ENCODE measurements around the gene FHAD1. TPM values are rescaled to one million over a fixed set of nuclear protein-coding genes. Genes with fewer than 3 reads are reported as not detected.
A peak's percentile ranks its signal among the peaks of the same experiment; 100 is the strongest.
"Not testable (repeated sequence)": the region's sequence is repeated elsewhere in the genome, so short reads cannot be mapped to it uniquely, and the experiment has no call there.

Gene FHAD1
- total RNA-seq, 8 experiments from 2014 or later = 0.38 to 3.1 (median 1.6) TPM

- Histone ChIP-seq H3K27ac (no peak overlapping the region), H3K4me1 (replicated peaks in 1 of 2) (peaks cover 0 to 6% of the 10 kb centered on the region in 2 donors), H3K4me3 (no peak overlapping the region)
- 24 to 100% (median 80%) methylated on average over 1 to 7 of the region's 10 CpGs; no CpG with 5 or more reads in 2 of the 10 experiments for WGBS, 10 experiments
- in situ Hi-C loops (cut with MboI; ENCODE audit: low pct_unique_long_range_greater_than_20kb in 2 of 9, low sequenced_read_pairs in 9 of 9, unreplicated experiment in 9 of 9) = no loop called here
- peak in 5 of 8 experiments; percentile 5 to 59 (median 44) for ATAC-seq (replicated peaks in 6 of 8)
Measured at GRCh38 chr1:15288173-15288926, 41.3 kb downstream of the FHAD1 start.

GRCh38 chr1:15289251-15289651, 42.2 kb downstream of the FHAD1 start:
- Histone ChIP-seq H3K4me3 (no peak overlapping the region), H3K27ac (no peak overlapping the region), H3K4me1 (replicated peaks in 1 of 2) (peaks cover 0 to 6% of the 10 kb centered on the region in 2 donors)
- no peak for ATAC-seq (replicated peaks in 6 of 8)
- WGBS, 10 experiments = 50 to 94% (median 85%) methylated on average over 1 to 12 of the region's 14 CpGs; no CpG with 5 or more reads in 3 of the 10 experiments
- in situ Hi-C loops (cut with MboI; ENCODE audit: low pct_unique_long_range_greater_than_20kb in 2 of 9, low sequenced_read_pairs in 9 of 9, unreplicated experiment in 9 of 9) = no loop called here

GRCh38 chr1:15290382-15290781, 43.4 kb downstream of the FHAD1 start:
- ATAC-seq (replicated peaks in 6 of 8) = peak in 4 of 8 experiments; percentile 18 to 95 (median 51)
- H3K4me3 ChIP-seq = no peak overlapping the region
- in situ Hi-C loops (cut with MboI; ENCODE audit: low pct_unique_long_range_greater_than_20kb in 2 of 9, low sequenced_read_pairs in 9 of 9, unreplicated experiment in 9 of 9) = no loop called here
- WGBS, 10 experiments = 40 to 100% (median 88%) methylated on average over 2 to 9 of the region's 9 CpGs; no CpG with 5 or more reads in 1 of the 10 experiments
- H3K4me1 ChIP-seq (replicated peaks in 1 of 2) = no peaks in the 10 kb centered on the region
- no peak overlapping the region for H3K27ac ChIP-seq

GRCh38 chr1:15295696-15296095, 48.7 kb downstream of the FHAD1 start:
- no peaks in the 10 kb centered on the region for H3K4me1 ChIP-seq (replicated peaks in 1 of 2)
- in situ Hi-C loops (cut with MboI; ENCODE audit: low pct_unique_long_range_greater_than_20kb in 2 of 9, low sequenced_read_pairs in 9 of 9, unreplicated experiment in 9 of 9) = no loop called here
- H3K27ac ChIP-seq = no peak overlapping the region
- H3K4me3 ChIP-seq = no peak overlapping the region
- ATAC-seq (replicated peaks in 6 of 8) = peak in 1 of 8 experiments; percentile 74
- WGBS, 10 experiments = 40 to 94% (median 81%) methylated on average over 2 to 5 of the region's 5 CpGs; no CpG with 5 or more reads in 3 of the 10 experiments

- H3K4me3 ChIP-seq = no peak overlapping the region
- H3K27ac ChIP-seq = no peak overlapping the region
- in situ Hi-C loops (cut with MboI; ENCODE audit: low pct_unique_long_range_greater_than_20kb in 2 of 9, low sequenced_read_pairs in 9 of 9, unreplicated experiment in 9 of 9) = no loop called here
- H3K4me1 ChIP-seq (replicated peaks in 1 of 2) = no peaks in the 10 kb centered on the region
- ATAC-seq (replicated peaks in 6 of 8) = no peak
- 0 to 100% (median 76%) methylated on average over 1 to 9 of the region's 9 CpGs; no CpG with 5 or more reads in 2 of the 10 experiments for WGBS, 10 experiments
Measured at GRCh38 chr1:15296585-15297321, 49.7 kb downstream of the FHAD1 start.

- 50 to 100% (median 95%) methylated on average over 1 to 4 of the region's 4 CpGs for WGBS, 10 experiments
- H3K4me3 ChIP-seq; in situ Hi-C loops (cut with MboI; ENCODE audit: low pct_unique_long_range_greater_than_20kb in 2 of 9, low sequenced_read_pairs in 9 of 9, unreplicated experiment in 9 of 9); H3K4me1 ChIP-seq (replicated peaks in 1 of 2); H3K27ac ChIP-seq; ATAC-seq (replicated peaks in 6 of 8): not testable (repeated sequence)
Measured at GRCh38 chr1:15297975-15298374, 51.0 kb downstream of the FHAD1 start.

GRCh38 chr1:15299179-15299578, 52.2 kb downstream of the FHAD1 start:
- ATAC-seq (replicated peaks in 6 of 8) = no peak
- H3K27ac ChIP-seq = no peak overlapping the region
- 0 to 100% (median 100%) methylated on average over 1 of the region's 1 CpG; no CpG with 5 or more reads in 3 of the 10 experiments for WGBS, 10 experiments
- peaks cover 0 to 8% of the 10 kb centered on the region in 2 donors for H3K4me1 ChIP-seq (replicated peaks in 1 of 2)
- in situ Hi-C loops (cut with MboI; ENCODE audit: low pct_unique_long_range_greater_than_20kb in 2 of 9, low sequenced_read_pairs in 9 of 9, unreplicated experiment in 9 of 9) = no loop called here
- H3K4me3 ChIP-seq = no peak overlapping the region

GRCh38 chr1:15299806-15300205, 52.8 kb downstream of the FHAD1 start:
- Histone ChIP-seq H3K27ac (no peak overlapping the region), H3K4me1 (replicated peaks in 1 of 2) (peaks cover 0 to 13% of the 10 kb centered on the region in 2 donors), H3K4me3 (no peak overlapping the region)
- ATAC-seq (replicated peaks in 6 of 8) = no peak
- 50 to 94% (median 72%) methylated on average over 2 of the region's 4 CpGs; no CpG with 5 or more reads in 5 of the 10 experiments for WGBS, 10 experiments
- in situ Hi-C loops (cut with MboI; ENCODE audit: low pct_unique_long_range_greater_than_20kb in 2 of 9, low sequenced_read_pairs in 9 of 9, unreplicated experiment in 9 of 9) = loop anchor here in 1 of 9 experiments (10.0 kb wide), 1 partner anchor 175 kb away; no protein-coding TSS in a partner anchor

- peak in 5 of 8 experiments; percentile 64 to 91 (median 84) for ATAC-seq (replicated peaks in 6 of 8)
- 17 to 100% (median 53%) methylated on average over 1 to 6 of the region's 6 CpGs for WGBS, 10 experiments
- in situ Hi-C loops (cut with MboI; ENCODE audit: low pct_unique_long_range_greater_than_20kb in 2 of 9, low sequenced_read_pairs in 9 of 9, unreplicated experiment in 9 of 9) = loop anchor here in 1 of 9 experiments (10.0 kb wide), 1 partner anchor 179 kb away; no protein-coding TSS in a partner anchor
Measured at GRCh38 chr1:15303935-15304334, 56.9 kb downstream of the FHAD1 start.

GRCh38 chr1:15304708-15305467, 57.9 kb downstream of the FHAD1 start:
- Histone ChIP-seq H3K27ac (no peak overlapping the region), H3K4me1 (replicated peaks in 1 of 2) (peaks cover 0 to 13% of the 10 kb centered on the region in 2 donors), H3K4me3 (no peak overlapping the region)
- in situ Hi-C loops (cut with MboI; ENCODE audit: low pct_unique_long_range_greater_than_20kb in 2 of 9, low sequenced_read_pairs in 9 of 9, unreplicated experiment in 9 of 9) = loop anchor here in 1 of 9 experiments (10.0 kb wide), 1 partner anchor 180 kb away; no protein-coding TSS in a partner anchor
- peak; percentile 58 to 91 (median 72) for ATAC-seq (replicated peaks in 6 of 8)
- 0 to 50% (median 33%) methylated on average over 2 to 13 of the region's 15 CpGs for WGBS, 10 experiments

More at GRCh38 chr1:15303935-15304334, 56.9 kb downstream of the FHAD1 start:
- no peak overlapping the region for H3K27ac ChIP-seq
- H3K4me3 ChIP-seq = no peak overlapping the region
- peaks cover 0 to 13% of the 10 kb centered on the region in 2 donors for H3K4me1 ChIP-seq (replicated peaks in 1 of 2)

GRCh38 chr1:15305468-15305770, 58.4 kb downstream of the FHAD1 start:
- Histone ChIP-seq H3K27ac (no peak overlapping the region), H3K4me3 (no peak overlapping the region), H3K4me1 (replicated peaks in 1 of 2) (peaks cover 0 to 13% of the 10 kb centered on the region in 2 donors)
- in situ Hi-C loops (cut with MboI; ENCODE audit: low pct_unique_long_range_greater_than_20kb in 2 of 9, low sequenced_read_pairs in 9 of 9, unreplicated experiment in 9 of 9) = loop anchor here in 1 of 9 experiments (10.0 kb wide), 1 partner anchor 181 kb away; no protein-coding TSS in a partner anchor
- ATAC-seq (replicated peaks in 6 of 8) = peak in 1 of 8 experiments; percentile 54
- WGBS, 10 experiments = 20 to 100% (median 92%) methylated on average over 2 to 7 of the region's 7 CpGs; no CpG with 5 or more reads in 1 of the 10 experiments

- not testable (repeated sequence) for H3K4me3 ChIP-seq; ATAC-seq (replicated peaks in 6 of 8); H3K27ac ChIP-seq
- in situ Hi-C loops (cut with MboI; ENCODE audit: low pct_unique_long_range_greater_than_20kb in 2 of 9, low sequenced_read_pairs in 9 of 9, unreplicated experiment in 9 of 9) = loop anchor here in 1 of 9 experiments (10.0 kb wide), 1 partner anchor 182 kb away; no protein-coding TSS in a partner anchor
- 44 to 100% (median 68%) methylated on average over 1 of the region's 1 CpG; no CpG with 5 or more reads in 6 of the 10 experiments for WGBS, 10 experiments
- peaks cover 0 to 13% of the 10 kb centered on the region in 2 donors for H3K4me1 ChIP-seq (replicated peaks in 1 of 2)
Measured at GRCh38 chr1:15306352-15306751, 59.3 kb downstream of the FHAD1 start.
